HEK293 (cell line): ENCODE data around the gene RRN3.
"Not testable (repeated sequence)": the region's sequence is repeated elsewhere in the genome, so short reads cannot be mapped to it uniquely, and the experiment has no call there.

Experiments used
- CTCF ChIA-PET: fragments of 350-600 bp; formaldehyde crosslinking; extraction: SDS; loops from one replicate; lab custom pipeline; 2021; ENCODE audit warnings: antibody characterized with exemption; lab: Yijun Ruan, JAX
- POLR2A ChIA-PET: fragments of 300-600 bp; formaldehyde crosslinking; extraction: SDS; loops from one replicate; lab custom pipeline; 2020; ENCODE audit warnings: antibody characterized with exemption, inconsistent platforms; lab: Yijun Ruan, JAX
- H3K27ac ChIP-seq: fragments of 200-500 bp; sonication (Bioruptor generic); 2 replicates; pipeline ENCODE4 v1.5.1; 2014; ENCODE audit warnings: low read depth, low read length, control low read depth, inconsistent platforms; ENCODE audit errors: extremely low read depth
- H3K36me3 ChIP-seq, 2 experiments: fragments of 200-500 bp in 1 of 2; sonication (Bioruptor generic) in 1 of 2; 1 replicate in 1 of 2; 2 replicates in 1 of 2; pipeline ENCODE4 v1.5.1; 2014 to 2017; ENCODE audit warnings: inconsistent platforms in 2 of 2, low read length in 2 of 2; ENCODE audit not compliant: control insufficient read depth in 2 of 2, insufficient read depth in 1 of 2
- H3K4me1 ChIP-seq: fragments of 200-500 bp; sonication (Bioruptor generic); 2 replicates; pipeline ENCODE4 v1.5.1; 2014; ENCODE audit warnings: mild to moderate bottlenecking, low read length, inconsistent platforms; ENCODE audit not compliant: control insufficient read depth, insufficient read depth
- H3K4me3 ChIP-seq: 2 replicates; pipeline ENCODE4 v1.5.1; 2011; ENCODE audit warnings: low read depth, mild to moderate bottlenecking, control low read depth, low read length, moderate library complexity
- H3K9me3 ChIP-seq: fragments of 200-500 bp; sonication (Bioruptor generic); 2 replicates; pipeline ENCODE4 v1.5.1; 2014; ENCODE audit warnings: low read depth, low read length, inconsistent platforms; ENCODE audit not compliant: control insufficient read depth, insufficient read depth
- ZNF341 ChIP-seq: fragments of 450-650 bp; formaldehyde crosslinking; IDR thresholded peaks from 2 replicates; pipeline ENCODE4; 2016; ENCODE audit warnings: low read depth, missing biosample characterization, missing genetic modification characterization
- ZNF654 ChIP-seq: fragments of 450-650 bp; formaldehyde crosslinking; IDR thresholded peaks from 2 replicates; pipeline ENCODE4 v1.5.1; 2016; ENCODE audit warnings: low read depth, missing biosample characterization, missing genetic modification characterization

RRN3 gene

GRCh38 chr16:15127641-15128425, 33.8 kb upstream of the RRN3 start:
- peaks cover 0 to 10% of the 10 kb centered on the region in 2 experiments; a peak in 1 of 3 replicates for H3K36me3 ChIP-seq
- H3K27ac ChIP-seq, CTCF ChIA-PET, POLR2A ChIA-PET, H3K4me3 ChIP-seq, H3K9me3 ChIP-seq, H3K4me1 ChIP-seq: not testable (repeated sequence)

DNA sequence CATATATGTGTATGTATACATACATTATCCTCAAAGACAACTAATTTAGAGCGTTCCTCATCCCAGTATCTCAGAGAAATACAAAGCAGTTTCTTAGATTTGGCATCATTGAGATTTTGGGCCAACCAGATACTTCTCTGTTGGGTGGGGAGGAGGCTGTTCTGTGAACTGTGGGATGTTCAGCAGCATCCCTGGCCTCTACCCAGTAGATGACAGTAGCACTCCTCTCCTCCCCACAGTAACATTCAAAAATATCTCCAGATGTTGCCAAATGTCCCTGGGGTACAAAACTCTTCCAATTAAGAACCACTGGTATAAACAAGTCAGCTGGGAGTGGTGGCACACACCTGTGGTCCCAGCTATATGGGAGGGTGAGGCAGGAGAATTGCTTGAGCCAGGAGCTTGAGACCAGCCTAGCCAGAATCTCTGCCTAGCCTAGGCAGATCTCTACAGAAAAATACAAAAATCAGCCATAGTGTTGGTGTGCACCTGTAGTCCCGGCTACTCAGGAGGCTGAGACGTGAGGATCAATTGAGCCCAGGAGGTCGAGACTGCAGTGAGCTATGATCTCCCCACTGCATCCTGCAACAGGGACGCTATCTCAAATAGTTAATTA, 6.4 kb upstream of the RRN3 start:
- POLR2A ChIA-PET, H3K36me3 ChIP-seq, H3K4me1 ChIP-seq, H3K4me3 ChIP-seq, H3K9me3 ChIP-seq, H3K27ac ChIP-seq: not testable (repeated sequence)
- TF ChIP-seq ZNF341 (tag by site-specific recombination): peak; percentile 35; the same call in 1 of the 2 replicates
- CTCF ChIA-PET: interaction anchor here (0.6 kb wide), 1 partner anchor 89 kb away, joined by 3 read pairs; no protein-coding TSS in a partner anchor

DNA sequence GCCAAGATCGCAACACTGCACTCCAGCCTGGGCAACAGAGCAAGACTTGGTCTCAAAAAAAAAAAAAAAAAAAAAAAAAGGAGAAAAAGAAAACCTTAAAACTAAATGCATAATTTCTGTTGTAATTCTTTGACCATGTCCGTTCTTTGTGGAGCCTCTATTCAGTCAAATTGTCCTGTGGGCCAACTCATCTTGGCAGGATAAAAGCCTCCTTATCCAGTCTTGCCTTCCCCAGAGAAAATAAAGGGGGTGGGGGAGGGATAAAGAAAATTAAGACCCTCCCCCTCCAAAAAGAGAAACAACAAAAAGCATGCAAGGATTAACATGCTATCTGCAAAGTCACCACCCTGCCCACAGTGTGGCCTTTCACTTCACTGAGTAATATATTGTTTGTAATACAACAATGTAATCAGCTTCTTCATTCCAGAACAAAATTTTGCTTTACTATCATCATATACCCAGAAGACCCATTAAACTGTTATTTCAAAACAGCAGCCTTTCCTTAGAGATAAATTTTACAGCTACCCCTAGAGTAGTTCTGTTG, 5.4 kb upstream of the RRN3 start:
- H3K4me1 ChIP-seq, H3K4me3 ChIP-seq, H3K9me3 ChIP-seq, CTCF ChIA-PET, H3K36me3 ChIP-seq, H3K27ac ChIP-seq: not testable (repeated sequence)
- POLR2A ChIA-PET: interaction anchor here (0.7 kb wide), 1 partner anchor 475 kb away, joined by 3 read pairs; no protein-coding TSS in a partner anchor

DNA sequence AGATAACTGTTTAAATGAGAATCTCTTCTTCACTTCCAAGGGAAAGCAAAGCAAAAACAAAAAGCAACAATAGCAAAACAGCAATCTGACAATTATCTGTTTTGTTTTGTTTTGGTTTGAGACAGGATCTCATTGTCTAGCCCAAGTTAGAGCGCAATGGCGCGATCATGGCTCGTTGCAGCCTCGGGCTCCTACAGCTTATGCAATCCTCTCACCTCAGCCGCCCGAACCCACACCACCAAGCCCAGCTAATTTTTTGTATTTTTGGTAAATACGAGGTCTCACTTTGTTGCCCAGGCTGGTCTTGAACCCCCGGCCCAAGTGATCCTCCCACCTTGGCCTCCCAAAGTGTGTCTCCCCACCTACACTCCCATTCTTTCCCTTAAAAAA, 2.5 kb upstream of the RRN3 start:
- H3K9me3 ChIP-seq, POLR2A ChIA-PET, CTCF ChIA-PET, H3K4me3 ChIP-seq, H3K27ac ChIP-seq, H3K36me3 ChIP-seq, H3K4me1 ChIP-seq: not testable (repeated sequence)

DNA sequence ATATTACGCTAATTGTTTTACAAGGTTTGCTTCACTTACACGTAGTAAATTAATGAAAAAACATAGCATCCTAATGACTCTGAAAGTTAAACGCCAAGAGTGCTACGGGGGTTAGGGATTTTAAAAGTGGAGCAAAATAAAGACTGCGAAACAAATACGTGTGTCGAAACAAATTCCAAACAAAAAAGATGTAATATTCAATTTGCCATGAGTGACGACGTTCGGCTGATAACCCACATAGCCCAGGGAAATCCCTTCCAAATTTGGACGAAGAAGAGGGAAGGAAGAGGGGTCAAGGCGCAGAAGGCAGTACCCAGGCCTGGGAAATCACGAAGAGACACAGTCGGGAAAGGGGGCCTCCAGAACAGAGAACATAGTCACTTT, 509 bp downstream of the RRN3 start:
- Histone ChIP-seq H3K36me3 (peaks cover 0 to 13% of the 10 kb centered on the region in 2 experiments; a peak in 2 of 3 replicates), H3K4me3 (peak overlapping the region; percentile 63), H3K27ac (peak overlapping the region; percentile 13; the same call in 1 of the 2 replicates)
- CTCF ChIA-PET, H3K4me1 ChIP-seq, H3K9me3 ChIP-seq: not testable (repeated sequence)
- POLR2A ChIA-PET: interaction anchor here (1.0 to 1.2 kb wide), 2 partner anchors 36 to 37 kb away, joined by 3 to 4 read pairs; no protein-coding TSS in a partner anchor

GRCh38 chr16:15090663-15091269, 3.3 kb downstream of the RRN3 start:
- peaks cover 4 to 27% of the 10 kb centered on the region in 2 experiments for H3K36me3 ChIP-seq
- H3K4me1 ChIP-seq, H3K27ac ChIP-seq, H3K4me3 ChIP-seq, CTCF ChIA-PET, H3K9me3 ChIP-seq, POLR2A ChIA-PET: not testable (repeated sequence)
- peak; percentile 18; the same call in 1 of the 2 replicates for TF ChIP-seq ZNF654 (tag by site-specific recombination)

DNA sequence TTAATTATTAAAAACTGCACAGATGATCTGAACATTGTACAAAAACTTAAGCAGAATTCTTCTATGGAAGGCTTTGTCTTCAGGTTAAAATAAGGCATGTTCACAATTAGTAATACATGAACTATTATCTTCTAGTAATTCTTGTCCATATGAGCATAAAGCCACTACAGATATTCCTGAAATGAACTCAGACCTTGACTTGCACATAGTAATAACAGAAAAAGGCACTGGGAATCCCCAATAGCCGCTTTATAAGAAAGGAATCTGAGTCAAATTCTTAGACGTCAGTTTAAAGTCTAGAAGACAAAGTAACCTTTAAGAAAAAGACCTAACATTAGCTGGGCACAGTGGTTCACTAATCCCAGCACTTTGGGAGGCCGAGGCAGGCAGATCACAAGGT, 11.3 kb downstream of the RRN3 start:
- H3K9me3 ChIP-seq, H3K4me3 ChIP-seq, H3K4me1 ChIP-seq, H3K27ac ChIP-seq, POLR2A ChIA-PET, CTCF ChIA-PET: not testable (repeated sequence)
- peaks cover 8 to 71% of the 10 kb centered on the region in 2 experiments for H3K36me3 ChIP-seq
